IgD-negative memory B cell (primary cell): Measurements from ENCODE around the gene CNOT11. TPM values are rescaled to one million over a fixed set of nuclear protein-coding genes. Genes with fewer than 3 reads are reported as not detected.

Experiments used
- H3K27ac Mint-ChIP-seq, 3 donors: one replicate each; pipeline ENCODE4 v1.8.0; 2020 to 2022; ENCODE audit warnings: mild to moderate bottlenecking in 3 of 3, mixed read lengths in 3 of 3, moderate library complexity in 1 of 3
- H3K27me3 Mint-ChIP-seq: one replicate; pipeline ENCODE4 v1.8.0; 2021; ENCODE audit warnings: mixed read lengths
- H3K36me3 Mint-ChIP-seq: one replicate; pipeline ENCODE4 v1.8.0; 2020; ENCODE audit warnings: mild to moderate bottlenecking, mixed read lengths
- H3K4me1 Mint-ChIP-seq, 3 donors: one replicate each; pipeline ENCODE4 v1.8.0; 2020 to 2022; ENCODE audit warnings: mixed read lengths in 3 of 3, mild to moderate bottlenecking in 1 of 3
- H3K4me3 Mint-ChIP-seq, 4 donors: one replicate each; pipeline ENCODE4 v1.8.0; 2020 to 2022; ENCODE audit warnings: mild to moderate bottlenecking in 4 of 4, mixed read lengths in 4 of 4, moderate library complexity in 3 of 4
- H3K9me3 Mint-ChIP-seq, 3 donors: one replicate each; pipeline ENCODE4 v1.8.0; 2020 to 2021; ENCODE audit warnings: mixed read lengths in 3 of 3, mild to moderate bottlenecking in 1 of 3
- polyA plus RNA-seq: library from polyadenylated mRNA; unstranded; fragments of 300-500 nt; fragmentation: Illumina TruSeq; gene quantifications from one replicate; pipeline ENCODE4 v1.2.3, GENCODE V29; 2021

The CNOT11 gene
- polyA plus RNA-seq, 1 donor from 2014 or later = 46.8 TPM

- H3K36me3 Mint-ChIP-seq = peaks cover 9% of the 10 kb centered on the region
- H3K4me3 Mint-ChIP-seq = peak overlapping the region in 1 of 4 donors; percentile 71
- no peaks in the 10 kb centered on the region for H3K27me3 Mint-ChIP-seq
- no peaks in the 10 kb centered on the region for H3K9me3 Mint-ChIP-seq
- peaks cover 21 to 35% (median 34%) of the 10 kb centered on the region in 3 donors for H3K4me1 Mint-ChIP-seq
- peak overlapping the region in 2 of 3 donors; percentile 36 to 81 for H3K27ac Mint-ChIP-seq
Measured at GRCh38 chr2:101256316-101256715, 3.6 kb downstream of the CNOT11 start.

GRCh38 chr2:101258804-101259203 is 6.1 kb downstream of the CNOT11 start:
- Mint-ChIP-seq H3K27ac (no peak overlapping the region), H3K4me3 (no peak overlapping the region), H3K36me3 (peaks cover 9% of the 10 kb centered on the region), H3K4me1 (peaks cover 15 to 32% (median 28%) of the 10 kb centered on the region in 3 donors), H3K27me3 (no peaks in the 10 kb centered on the region), H3K9me3 (no peaks in the 10 kb centered on the region)

- Mint-ChIP-seq H3K36me3 (peaks cover 1% of the 10 kb centered on the region), H3K4me3 (no peak overlapping the region), H3K4me1 (peaks cover 0 to 15% (median 11%) of the 10 kb centered on the region in 3 donors), H3K9me3 (no peaks in the 10 kb centered on the region), H3K27me3 (no peaks in the 10 kb centered on the region), H3K27ac (peak overlapping the region in 1 of 3 donors; percentile 53)
Measured at GRCh38 chr2:101262142-101262541, 9.5 kb downstream of the CNOT11 start.

- no peaks in the 10 kb centered on the region for H3K9me3 Mint-ChIP-seq
- H3K27me3 Mint-ChIP-seq = no peaks in the 10 kb centered on the region
- peak overlapping the region in 1 of 3 donors; percentile 56 for H3K27ac Mint-ChIP-seq
- peaks cover 3% of the 10 kb centered on the region for H3K36me3 Mint-ChIP-seq
- H3K4me3 Mint-ChIP-seq = no peak overlapping the region
- peaks cover 0 to 16% (median 13%) of the 10 kb centered on the region in 3 donors for H3K4me1 Mint-ChIP-seq
Measured at GRCh38 chr2:101263377-101263800, 10.7 kb downstream of the CNOT11 start.

- Mint-ChIP-seq H3K27ac (peak overlapping the region in 1 of 3 donors; percentile 46), H3K4me1 (peaks cover 0 to 11% (median 8%) of the 10 kb centered on the region in 3 donors)
Measured at GRCh38 chr2:101264360-101264939, 11.8 kb downstream of the CNOT11 start.

GRCh38 chr2:101265893-101266499 is 13.3 kb downstream of the CNOT11 start:
- Mint-ChIP-seq H3K27me3 (no peaks in the 10 kb centered on the region), H3K27ac (no peak overlapping the region), H3K36me3 (peaks cover 1% of the 10 kb centered on the region), H3K9me3 (no peaks in the 10 kb centered on the region), H3K4me1 (peaks cover 0 to 11% (median 8%) of the 10 kb centered on the region in 3 donors), H3K4me3 (no peak overlapping the region)

More at GRCh38 chr2:101264360-101264939, 11.8 kb downstream of the CNOT11 start:
- H3K27me3 Mint-ChIP-seq = no peaks in the 10 kb centered on the region
- peaks cover 1% of the 10 kb centered on the region for H3K36me3 Mint-ChIP-seq
- H3K9me3 Mint-ChIP-seq = no peaks in the 10 kb centered on the region
- no peak overlapping the region for H3K4me3 Mint-ChIP-seq

GRCh38 chr2:101267671-101268656 is 15.3 kb downstream of the CNOT11 start:
- H3K36me3 Mint-ChIP-seq = peaks cover 1% of the 10 kb centered on the region
- H3K4me3 Mint-ChIP-seq = no peak overlapping the region
- peaks cover 0 to 8% (median 7%) of the 10 kb centered on the region in 3 donors for H3K4me1 Mint-ChIP-seq
- H3K27ac Mint-ChIP-seq = peak overlapping the region in 1 of 3 donors; percentile 83
- no peaks in the 10 kb centered on the region for H3K9me3 Mint-ChIP-seq
- H3K27me3 Mint-ChIP-seq = no peaks in the 10 kb centered on the region

- Mint-ChIP-seq H3K27ac (peak overlapping the region in 1 of 3 donors; percentile 60), H3K9me3 (no peaks in the 10 kb centered on the region), H3K4me1 (peaks cover 0 to 8% (median 4%) of the 10 kb centered on the region in 3 donors), H3K27me3 (no peaks in the 10 kb centered on the region), H3K36me3 (peaks cover 1% of the 10 kb centered on the region), H3K4me3 (no peak overlapping the region)
Measured at GRCh38 chr2:101270700-101271259, 18.1 kb downstream of the CNOT11 start.

GRCh38 chr2:101272045-101272784 is 19.5 kb downstream of the CNOT11 start:
- no peaks in the 10 kb centered on the region for H3K9me3 Mint-ChIP-seq
- H3K27ac Mint-ChIP-seq = peak overlapping the region in 1 of 3 donors; percentile 46
- peaks cover 1% of the 10 kb centered on the region for H3K36me3 Mint-ChIP-seq
- H3K4me1 Mint-ChIP-seq = peaks cover 0 to 8% (median 4%) of the 10 kb centered on the region in 3 donors
- no peaks in the 10 kb centered on the region for H3K27me3 Mint-ChIP-seq
- no peak overlapping the region for H3K4me3 Mint-ChIP-seq

- Mint-ChIP-seq H3K4me1 (peaks cover 0 to 4% (median under 1%) of the 10 kb centered on the region in 3 donors), H3K27me3 (no peaks in the 10 kb centered on the region), H3K27ac (peak overlapping the region in 1 of 3 donors; percentile 64), H3K9me3 (no peaks in the 10 kb centered on the region), H3K4me3 (no peak overlapping the region), H3K36me3 (no peaks in the 10 kb centered on the region)
Measured at GRCh38 chr2:101273056-101273455, 20.4 kb downstream of the CNOT11 start.

GRCh38 chr2:101274142-101274541 is 21.5 kb downstream of the CNOT11 start:
- no peaks in the 10 kb centered on the region for H3K27me3 Mint-ChIP-seq
- no peaks in the 10 kb centered on the region for H3K36me3 Mint-ChIP-seq
- H3K9me3 Mint-ChIP-seq = no peaks in the 10 kb centered on the region
- H3K4me1 Mint-ChIP-seq = peaks cover 0 to 1% (median 0%) of the 10 kb centered on the region in 3 donors
- H3K4me3 Mint-ChIP-seq = no peak overlapping the region
- H3K27ac Mint-ChIP-seq = no peak overlapping the region

- Mint-ChIP-seq H3K27ac (no peak overlapping the region), H3K36me3 (no peaks in the 10 kb centered on the region), H3K27me3 (no peaks in the 10 kb centered on the region), H3K4me1 (peaks cover 0 to 3% (median 0%) of the 10 kb centered on the region in 3 donors), H3K4me3 (no peak overlapping the region), H3K9me3 (no peaks in the 10 kb centered on the region)
Measured at GRCh38 chr2:101277111-101277510, 24.4 kb downstream of the CNOT11 start.

- no peaks in the 10 kb centered on the region for H3K9me3 Mint-ChIP-seq
- H3K36me3 Mint-ChIP-seq = peaks cover 2% of the 10 kb centered on the region
- no peaks in the 10 kb centered on the region for H3K27me3 Mint-ChIP-seq
- peaks cover 0 to 3% (median 0%) of the 10 kb centered on the region in 3 donors for H3K4me1 Mint-ChIP-seq
- H3K27ac Mint-ChIP-seq = peak overlapping the region in 1 of 3 donors; percentile 10
- H3K4me3 Mint-ChIP-seq = no peak overlapping the region
Measured at GRCh38 chr2:101278925-101279324, 26.2 kb downstream of the CNOT11 start.

- no peak overlapping the region for H3K27ac Mint-ChIP-seq
- no peaks in the 10 kb centered on the region for H3K27me3 Mint-ChIP-seq
- peaks cover 0 to 3% (median 0%) of the 10 kb centered on the region in 3 donors for H3K4me1 Mint-ChIP-seq
- peaks cover 4% of the 10 kb centered on the region for H3K36me3 Mint-ChIP-seq
- peak overlapping the region in 1 of 4 donors; percentile 21 for H3K4me3 Mint-ChIP-seq
- H3K9me3 Mint-ChIP-seq = no peaks in the 10 kb centered on the region
Measured at GRCh38 chr2:101281482-101281881, 28.8 kb downstream of the CNOT11 start.
